HL-60 (cell line): ENCODE measurements around the gene SLC26A1.

Source experiments
- DNase-seq, 2 experiments: peaks; one replicate each; pipeline ENCODE4 v3.0.0-alpha.2; 2010 to 2020; ENCODE audit warnings: low read depth in 1 of 2, low spot score in 1 of 2
- H3K27ac ChIP-seq: fragments of 250-450 bp; sonication (Bioruptor Pico); replicated peaks from 2 replicates; pipeline ENCODE4 v1.5.1; 2020; ENCODE audit warnings: mild to moderate bottlenecking, moderate library complexity
- H3K27me3 ChIP-seq: fragments of 250-450 bp; sonication (Bioruptor Pico); 2 replicates; pipeline ENCODE4 v1.5.1; 2021; ENCODE audit warnings: mild to moderate bottlenecking, moderate library complexity; ENCODE audit not compliant: insufficient read depth, poor library complexity, severe bottlenecking
- H3K4me3 ChIP-seq: replicated peaks from 2 replicates; pipeline ENCODE4 v1.5.1; 2011; ENCODE audit warnings: mild to moderate bottlenecking, control low read depth, low read length; ENCODE audit not compliant: insufficient read depth
- CTCF ChIP-seq: IDR thresholded peaks from one replicate; pipeline ENCODE4 v1.5.1; 2011; ENCODE audit warnings: low read length, control low read depth, inconsistent platforms; ENCODE audit not compliant: insufficient read depth
- GABPA ChIP-seq: IDR thresholded peaks from 2 replicates; pipeline ENCODE4 v1.6.1; 2012; ENCODE audit warnings: low read depth
- POLR2AphosphoS5 ChIP-seq: IDR thresholded peaks from 2 replicates; pipeline ENCODE4 v1.6.1; 2012; ENCODE audit warnings: low read depth
- SPI1 ChIP-seq: IDR thresholded peaks from 2 replicates; pipeline ENCODE4 v1.6.1; 2012; ENCODE audit warnings: low read depth, mild to moderate bottlenecking, borderline replicate concordance
- TF ChIP-seq, protein P1 (sequence below): IDR thresholded peaks from 2 replicates; pipeline ENCODE4 v1.6.1; 2012; ENCODE audit warnings: low read depth; ENCODE audit not compliant: insufficient replicate concordance

The SLC26A1 gene

GRCh38 chr4:971666-972500, 21.3 kb downstream of the SLC26A1 start:
- TF ChIP-seq, protein P1, sequence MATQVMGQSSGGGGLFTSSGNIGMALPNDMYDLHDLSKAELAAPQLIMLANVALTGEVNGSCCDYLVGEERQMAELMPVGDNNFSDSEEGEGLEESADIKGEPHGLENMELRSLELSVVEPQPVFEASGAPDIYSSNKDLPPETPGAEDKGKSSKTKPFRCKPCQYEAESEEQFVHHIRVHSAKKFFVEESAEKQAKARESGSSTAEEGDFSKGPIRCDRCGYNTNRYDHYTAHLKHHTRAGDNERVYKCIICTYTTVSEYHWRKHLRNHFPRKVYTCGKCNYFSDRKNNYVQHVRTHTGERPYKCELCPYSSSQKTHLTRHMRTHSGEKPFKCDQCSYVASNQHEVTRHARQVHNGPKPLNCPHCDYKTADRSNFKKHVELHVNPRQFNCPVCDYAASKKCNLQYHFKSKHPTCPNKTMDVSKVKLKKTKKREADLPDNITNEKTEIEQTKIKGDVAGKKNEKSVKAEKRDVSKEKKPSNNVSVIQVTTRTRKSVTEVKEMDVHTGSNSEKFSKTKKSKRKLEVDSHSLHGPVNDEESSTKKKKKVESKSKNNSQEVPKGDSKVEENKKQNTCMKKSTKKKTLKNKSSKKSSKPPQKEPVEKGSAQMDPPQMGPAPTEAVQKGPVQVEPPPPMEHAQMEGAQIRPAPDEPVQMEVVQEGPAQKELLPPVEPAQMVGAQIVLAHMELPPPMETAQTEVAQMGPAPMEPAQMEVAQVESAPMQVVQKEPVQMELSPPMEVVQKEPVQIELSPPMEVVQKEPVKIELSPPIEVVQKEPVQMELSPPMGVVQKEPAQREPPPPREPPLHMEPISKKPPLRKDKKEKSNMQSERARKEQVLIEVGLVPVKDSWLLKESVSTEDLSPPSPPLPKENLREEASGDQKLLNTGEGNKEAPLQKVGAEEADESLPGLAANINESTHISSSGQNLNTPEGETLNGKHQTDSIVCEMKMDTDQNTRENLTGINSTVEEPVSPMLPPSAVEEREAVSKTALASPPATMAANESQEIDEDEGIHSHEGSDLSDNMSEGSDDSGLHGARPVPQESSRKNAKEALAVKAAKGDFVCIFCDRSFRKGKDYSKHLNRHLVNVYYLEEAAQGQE, result no peak
- TF ChIP-seq GABPA, result no peak
- no peak for TF ChIP-seq CTCF
- TF ChIP-seq POLR2AphosphoS5, result no peak
- TF ChIP-seq SPI1, result no peak
- DNase-seq, result no peak
- Histone ChIP-seq H3K27me3 (no peaks in the 10 kb centered on the region), H3K27ac (no peak overlapping the region), H3K4me3 (no peak overlapping the region)

- no peak for DNase-seq
- no peak overlapping the region for H3K4me3 ChIP-seq
- TF ChIP-seq SPI1, result no peak
- no peak for TF ChIP-seq GABPA
- no peak for TF ChIP-seq POLR2AphosphoS5
- TF ChIP-seq CTCF, result no peak
- TF ChIP-seq, protein P1, result no peak
- no peaks in the 10 kb centered on the region for H3K27me3 ChIP-seq
- H3K27ac ChIP-seq, result no peak overlapping the region
These were observed 22.2 kb downstream of the SLC26A1 start for GRCh38 chr4:970854-971520.

DNA sequence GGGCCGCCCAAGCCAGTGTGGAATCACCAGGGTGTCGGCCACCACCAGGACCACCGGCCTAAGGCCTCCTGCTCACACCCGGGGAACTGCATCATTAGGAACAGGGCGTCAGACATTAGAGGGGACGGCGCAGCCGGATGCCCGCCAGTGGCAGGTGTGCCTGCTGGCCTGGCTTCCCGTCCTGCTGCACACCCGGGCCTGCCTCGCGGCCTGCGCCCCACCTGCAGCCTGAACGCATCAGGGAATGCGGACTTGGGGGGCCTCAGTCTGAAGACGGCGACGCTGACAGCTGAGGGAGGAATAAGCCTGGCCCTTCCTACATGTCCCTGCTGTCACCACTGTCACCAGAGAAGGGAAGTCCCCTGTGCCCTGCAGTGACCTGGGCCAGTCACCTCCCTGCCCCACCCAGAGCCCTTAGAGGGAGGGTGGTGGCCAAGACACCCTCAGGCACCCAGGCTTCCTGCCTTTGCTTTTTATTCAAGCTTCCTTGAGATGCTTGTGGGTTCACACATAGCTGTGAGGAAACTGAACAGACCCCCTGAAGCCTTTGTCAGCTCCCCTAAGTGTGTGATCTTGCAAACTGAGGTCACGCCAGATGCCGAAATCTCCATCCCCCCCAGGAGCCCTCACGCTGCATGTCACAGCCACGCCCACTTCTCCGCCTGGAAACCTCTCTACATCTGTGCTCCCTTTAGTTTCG, 23.0 kb downstream of the SLC26A1 start:
- H3K27me3 ChIP-seq, result no peaks in the 10 kb centered on the region
- TF ChIP-seq, protein P1, result no peak
- TF ChIP-seq SPI1 (no peak), POLR2AphosphoS5 (no peak), GABPA (no peak), CTCF (no peak)
- no peak overlapping the region for H3K27ac ChIP-seq
- H3K4me3 ChIP-seq, result no peak overlapping the region
- no peak for DNase-seq
